Measurements from ENCODE around the gene OR8J3. TPM values are rescaled to one million over a fixed set of nuclear protein-coding genes. Genes with fewer than 3 reads are reported as not detected.

The OR8J3 gene, protein sequence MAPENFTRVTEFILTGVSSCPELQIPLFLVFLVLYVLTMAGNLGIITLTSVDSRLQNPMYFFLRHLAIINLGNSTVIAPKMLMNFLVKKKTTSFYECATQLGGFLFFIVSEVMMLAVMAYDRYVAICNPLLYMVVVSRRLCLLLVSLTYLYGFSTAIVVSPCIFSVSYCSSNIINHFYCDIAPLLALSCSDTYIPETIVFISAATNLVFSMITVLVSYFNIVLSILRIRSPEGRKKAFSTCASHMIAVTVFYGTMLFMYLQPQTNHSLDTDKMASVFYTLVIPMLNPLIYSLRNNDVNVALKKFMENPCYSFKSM
- not detected in 2 replicates for total RNA-seq

DNA sequence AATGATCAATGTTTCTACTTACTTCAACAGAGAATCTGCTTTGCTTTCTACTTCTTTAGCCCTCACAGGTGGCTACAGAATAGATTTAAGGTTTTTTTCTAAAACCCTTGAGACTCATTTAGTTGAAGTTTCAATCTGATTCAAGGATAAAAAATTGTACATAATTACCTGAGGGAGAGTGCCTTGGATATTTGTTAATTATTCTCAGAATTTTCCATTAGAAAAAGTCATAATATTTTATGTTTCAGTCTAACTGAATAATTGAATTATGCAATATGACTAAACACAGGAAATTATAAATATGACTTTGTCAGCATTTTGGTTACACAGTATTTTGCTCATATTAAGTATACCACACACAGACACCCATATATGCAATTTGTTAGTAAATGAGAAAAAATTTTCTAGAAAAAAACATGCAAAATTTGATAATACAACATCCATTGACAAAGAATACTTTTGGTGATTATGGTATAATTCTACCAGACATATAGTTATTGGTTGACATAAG, at the start of gene OR8J3:
OR8J3 (minus strand) TSS at position 51 of the 511 bp plus-strand sequence. CDS start 2,483 bp downstream, outside the sequence.

DNA sequence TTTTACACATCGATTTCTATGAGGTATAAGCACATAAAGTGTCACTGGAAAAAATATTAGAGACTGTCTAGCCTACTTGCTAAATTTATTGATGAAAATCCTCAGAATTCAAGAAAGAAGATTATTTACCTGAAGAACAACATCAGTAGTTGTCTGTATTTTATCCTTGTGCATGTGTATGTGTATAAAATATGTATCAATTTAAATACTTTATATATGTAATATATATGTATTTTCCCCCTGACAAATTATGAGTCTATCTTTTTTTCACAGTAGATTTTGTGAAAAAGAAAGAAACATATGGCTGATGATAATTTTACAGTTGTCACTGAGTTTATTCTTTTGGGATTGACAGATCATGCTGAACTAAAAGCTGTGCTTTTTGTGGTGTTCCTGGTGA, 36.3 kb upstream of the OR8J3 start, which contains the start of gene OR5J2:
OR5J2 (plus strand) TSS at position 301 of the 400 bp plus-strand sequence; CDS start at position 301, 0 bp downstream.

DNA sequence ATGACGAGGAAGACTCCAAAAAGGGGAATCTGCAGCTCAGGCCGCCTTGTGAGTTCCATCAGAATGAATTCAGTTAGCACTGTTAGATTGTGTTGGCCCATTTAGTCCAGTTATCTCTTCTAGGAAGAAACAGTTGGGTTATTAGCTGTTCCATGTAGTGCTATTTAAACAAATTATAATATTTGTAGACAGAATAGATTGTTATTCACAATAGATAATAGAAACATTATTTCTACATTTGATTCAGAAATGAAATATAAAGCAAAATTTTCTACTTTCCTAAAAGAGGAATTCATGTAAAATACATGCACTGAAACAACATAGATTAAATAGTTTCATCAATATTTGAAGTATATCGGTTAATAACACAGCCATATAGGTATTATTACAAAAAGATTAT, 20.2 kb upstream of the OR8J3 start, which contains the start of gene OR8K5:
OR8K5 (minus strand) TSS at position 101 of the 400 bp plus-strand sequence; CDS start at position 101, 0 bp downstream.

DNA sequence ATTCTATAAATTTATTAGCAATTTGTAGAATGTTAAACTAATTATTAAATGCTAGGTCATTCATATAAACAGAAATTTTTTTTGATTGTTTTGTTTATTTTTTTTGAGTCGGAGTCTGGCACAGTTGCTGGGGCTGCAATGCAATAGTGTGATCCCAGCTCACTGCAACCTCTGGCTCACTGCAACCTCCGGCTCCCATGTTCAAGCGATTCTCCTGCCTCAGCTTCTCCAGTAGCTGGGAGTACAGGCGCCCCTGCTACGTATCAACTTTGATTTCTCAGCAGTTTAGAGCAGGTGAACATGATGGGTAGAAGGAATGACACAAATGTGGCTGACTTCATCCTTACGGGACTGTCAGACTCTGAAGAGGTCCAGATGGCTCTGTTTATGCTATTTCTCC, 17.9 kb downstream of the OR8J3 start, which contains the start of gene OR8H3:
OR8H3 (plus strand) TSS at position 301 of the 400 bp plus-strand sequence; CDS start at position 301, 0 bp downstream.

DNA sequence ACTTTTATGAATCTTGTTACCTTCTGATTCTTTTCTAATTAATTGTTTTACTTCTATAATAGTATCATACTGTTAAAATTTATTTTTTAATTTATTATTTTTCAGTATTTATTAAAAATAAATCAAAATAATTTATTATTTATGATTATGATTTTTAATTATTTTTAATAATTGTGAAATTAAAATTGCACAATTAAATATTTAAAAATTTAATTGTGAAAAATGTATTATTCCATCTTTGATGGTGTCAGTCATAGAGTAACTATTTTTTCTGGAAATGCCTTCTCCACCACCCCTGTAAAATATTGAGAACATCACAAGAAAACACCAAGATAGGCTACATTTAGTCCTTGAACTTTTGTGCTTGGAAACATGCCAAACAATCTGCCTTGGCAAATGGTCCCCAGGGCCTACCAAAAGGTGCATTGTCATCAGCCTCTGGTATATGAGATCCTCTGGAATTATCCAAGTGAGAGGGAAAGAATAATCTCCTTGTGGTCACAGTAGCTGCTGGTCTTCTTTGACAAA, 36.7 kb downstream of the OR8J3 start, which contains the start of gene OR8H2:
OR8H2 (plus strand) TSS at position 478 of the 528 bp plus-strand sequence. CDS start 1,356 bp downstream, outside the sequence.

DNA sequence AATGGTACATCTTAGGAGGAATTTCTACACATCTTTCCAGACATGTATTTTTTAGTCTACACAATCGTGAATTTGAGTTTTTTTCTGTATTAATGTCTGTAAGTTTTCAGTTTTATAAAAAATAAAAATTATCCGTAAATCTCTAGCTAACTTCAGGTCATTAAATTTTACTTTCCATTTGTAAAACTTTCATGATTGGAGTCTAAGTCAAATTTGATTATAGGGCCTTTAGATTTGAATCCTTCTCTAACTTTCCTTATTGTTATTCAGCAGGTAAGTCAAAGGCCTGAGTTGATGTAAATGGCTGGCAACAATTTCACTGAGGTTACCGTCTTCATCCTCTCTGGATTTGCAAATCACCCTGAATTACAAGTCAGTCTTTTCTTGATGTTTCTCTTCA, 47.0 kb downstream of the OR8J3 start, which contains the start of gene OR8I2:
OR8I2 (plus strand) TSS at position 301 of the 400 bp plus-strand sequence; CDS start at position 301, 0 bp downstream.

Small RNA genes within 50 kb of the gene (small RNA-seq; reads per million reads assigned to genes)
- gene OR8I4P: not detected

Other genes with a start within 250 kb of the OR8J3 start
- gene OR5W2, start 225.6 kb downstream of the OR8J3 start, total RNA-seq: not detected in 2 replicates
- not detected in 2 replicates for gene OR5I1, start 203.8 kb downstream of the OR8J3 start, total RNA-seq
- gene OR10AG1, start 170.3 kb downstream of the OR8J3 start, total RNA-seq: not detected in 2 replicates
- gene OR5F1, start 145.6 kb downstream of the OR8J3 start, total RNA-seq: not detected in 2 replicates
- not detected in 2 replicates for gene OR5AS1, start 112.5 kb downstream of the OR8J3 start, total RNA-seq
- not detected in 2 replicates for gene OR8I2, start 46.9 kb downstream of the OR8J3 start, total RNA-seq
- gene OR8H2, start 36.5 kb downstream of the OR8J3 start, total RNA-seq: not detected in 2 replicates
- gene OR8H3, start 17.8 kb downstream of the OR8J3 start, total RNA-seq: not detected in 2 replicates
- gene OR8K5, start 20.1 kb upstream of the OR8J3 start, total RNA-seq: not detected in 2 replicates
- not detected in 2 replicates for gene OR5J2, start 36.4 kb upstream of the OR8J3 start, total RNA-seq
- gene OR5T2, start 94.1 kb upstream of the OR8J3 start, total RNA-seq: not detected in 2 replicates
- not detected in 2 replicates for gene OR5T3, start 112.1 kb upstream of the OR8J3 start, total RNA-seq
- not detected in 2 replicates for gene OR5T1, start 134.0 kb upstream of the OR8J3 start, total RNA-seq
- gene OR8H1, start 152.1 kb upstream of the OR8J3 start, total RNA-seq: not detected in 2 replicates
- gene OR8K3, start 174.9 kb upstream of the OR8J3 start, total RNA-seq: not detected in 2 replicates
- not detected in 2 replicates for gene OR8K1, start 205.8 kb upstream of the OR8J3 start, total RNA-seq
- not detected in 2 replicates for gene OR8J1, start 214.1 kb upstream of the OR8J3 start, total RNA-seq
- not detected in 2 replicates for gene OR8U1, start 235.4 kb upstream of the OR8J3 start, total RNA-seq

Data from thoracic aorta endothelial cell (primary cell).